ENCODE measurements around the gene KPNA5. TPM values are rescaled to one million over a fixed set of nuclear protein-coding genes. Genes with fewer than 3 reads are reported as not detected.
"Not testable (repeated sequence)": the region's sequence is repeated elsewhere in the genome, so short reads cannot be mapped to it uniquely, and the experiment has no call there.

Gene KPNA5
- polyA plus RNA-seq, 10 donors, result 8.3 to 15.2 (median 12.1) TPM

DNA sequence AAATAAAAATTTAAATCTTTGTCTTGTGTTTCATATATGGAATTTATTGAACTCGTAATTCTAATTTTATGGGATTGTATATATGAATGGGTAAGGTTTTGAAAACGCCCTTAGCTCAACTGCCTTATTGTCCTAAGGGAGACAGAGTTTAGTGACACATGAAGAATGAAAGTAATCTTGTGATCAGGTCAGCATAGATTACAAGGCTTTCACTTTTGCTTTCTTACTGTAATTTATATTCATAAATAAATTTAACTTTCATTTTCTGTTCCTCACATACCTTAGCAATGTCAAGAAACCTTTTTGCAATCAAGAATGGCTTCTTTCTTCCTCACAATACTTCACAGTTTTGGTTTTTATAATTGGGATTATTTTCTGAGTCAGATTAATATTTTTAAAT, 14.4 kb downstream of the KPNA5 start:
- DNase-seq, result no peak

DNA sequence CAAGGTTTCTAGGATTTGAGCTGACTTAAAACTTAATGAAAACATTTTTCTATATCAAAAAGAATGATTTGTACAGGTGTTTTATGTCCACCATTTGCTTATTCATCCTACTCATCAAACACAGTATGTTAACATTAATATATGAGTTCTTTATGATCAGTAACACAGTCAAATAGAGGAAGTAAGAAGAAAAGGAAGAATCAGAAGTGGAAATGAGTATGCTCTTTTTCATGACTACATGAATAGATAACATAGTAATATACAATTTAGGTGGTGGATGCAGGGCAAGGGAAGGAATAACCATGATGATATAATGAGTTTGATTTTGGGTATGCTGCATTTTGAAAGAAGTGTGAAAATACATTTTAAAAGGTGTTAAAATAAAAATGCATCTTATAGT, 16.5 kb downstream of the KPNA5 start:
- no peak for DNase-seq

- DNase-seq, result not testable (repeated sequence)
Measured at GRCh38 chr6:116703888-116704287, 22.9 kb downstream of the KPNA5 start.

DNA sequence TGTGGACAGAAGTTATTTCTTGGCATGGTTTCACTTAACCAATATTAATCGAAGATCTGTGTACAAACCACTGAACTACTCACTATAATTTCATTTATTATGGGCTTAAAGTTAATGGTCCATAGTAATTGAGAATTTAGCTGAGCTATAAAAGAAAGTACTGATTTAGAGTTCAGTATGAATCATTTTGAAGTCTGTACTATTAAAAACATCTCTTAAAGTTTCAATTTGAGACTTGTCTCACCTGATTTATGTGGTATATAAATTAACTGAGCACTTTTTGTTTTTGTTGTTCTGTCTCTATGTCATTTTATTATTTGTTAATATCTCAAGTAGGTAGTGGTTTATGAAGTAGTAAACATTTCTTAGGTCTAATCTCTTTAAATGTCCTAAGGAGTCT, 24.9 kb downstream of the KPNA5 start:
- no peak for DNase-seq

DNA sequence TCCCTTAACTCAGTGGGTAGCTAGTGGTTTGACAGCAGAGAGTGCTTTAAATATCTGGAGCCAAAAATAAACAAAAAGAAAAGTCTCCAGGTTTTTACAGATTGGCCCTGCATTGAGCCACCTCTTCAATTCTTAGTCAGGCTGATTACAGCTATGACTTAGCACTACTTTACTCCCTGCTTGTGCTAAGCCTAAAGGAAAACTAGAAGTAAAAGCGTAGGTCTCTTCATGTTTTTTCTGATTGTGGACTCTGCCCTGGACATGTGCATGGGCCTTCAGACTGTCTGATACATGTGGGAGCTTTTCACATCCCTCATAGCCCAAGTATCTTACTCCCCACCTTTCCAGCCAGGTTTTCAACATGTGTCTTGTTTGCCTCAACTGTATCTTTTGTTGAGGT, 33.3 kb downstream of the KPNA5 start:
- DNase-seq, result no peak

DNA sequence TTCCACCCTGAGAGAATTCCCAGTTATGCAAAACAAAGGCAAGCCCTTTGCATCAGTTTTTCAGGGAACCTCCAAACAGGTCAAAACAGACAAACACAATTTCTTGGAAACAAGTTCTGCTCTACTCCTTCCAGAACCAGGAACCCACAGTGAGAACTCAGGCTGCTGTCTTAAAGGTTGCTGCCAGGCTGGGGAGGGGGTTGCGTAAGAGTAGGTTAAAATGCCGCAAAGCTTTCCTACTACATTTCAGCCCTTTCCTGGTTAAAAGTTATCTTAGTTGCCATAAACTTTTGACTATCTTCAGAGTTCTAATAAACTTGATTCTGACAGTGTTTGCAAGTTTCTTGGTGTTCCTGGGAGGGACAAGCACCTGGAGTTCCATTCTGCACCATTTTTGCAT, 33.8 kb downstream of the KPNA5 start:
- DNase-seq, result no peak

GRCh38 chr6:116726947-116727346, 45.9 kb downstream of the KPNA5 start:
- no peak for DNase-seq

DNA sequence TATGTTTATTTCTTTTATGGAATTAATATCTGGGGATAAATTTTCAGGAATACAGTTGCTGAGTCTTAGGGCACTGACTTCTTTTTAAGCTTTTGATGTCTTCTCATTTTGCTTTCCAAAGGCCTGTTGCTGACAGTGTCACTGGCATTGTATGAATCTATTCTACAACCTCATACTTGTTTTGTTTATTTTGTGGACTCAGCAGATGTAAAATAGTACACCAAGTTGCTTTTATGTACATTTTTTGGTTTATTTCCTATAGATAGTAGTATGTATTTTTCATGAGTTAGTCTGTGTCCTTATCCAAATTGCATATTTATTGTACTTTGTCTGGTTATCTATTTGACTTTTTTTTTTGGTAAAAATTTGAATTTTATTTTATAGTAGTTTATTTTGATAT, 49.5 kb downstream of the KPNA5 start:
- DNase-seq, result no peak

GRCh38 chr6:116737004-116737403, 56.0 kb downstream of the KPNA5 start:
- DNase-seq, result no peak

GRCh38 chr6:116740486-116740885, 59.5 kb downstream of the KPNA5 start:
- DNase-seq, result not testable (repeated sequence)

- DNase-seq, result no peak
Measured at GRCh38 chr6:116741571-116741970, 60.6 kb downstream of the KPNA5 start.

- DNase-seq, result no peak
Measured at GRCh38 chr6:116745176-116745575, 64.2 kb downstream of the KPNA5 start.

DNA sequence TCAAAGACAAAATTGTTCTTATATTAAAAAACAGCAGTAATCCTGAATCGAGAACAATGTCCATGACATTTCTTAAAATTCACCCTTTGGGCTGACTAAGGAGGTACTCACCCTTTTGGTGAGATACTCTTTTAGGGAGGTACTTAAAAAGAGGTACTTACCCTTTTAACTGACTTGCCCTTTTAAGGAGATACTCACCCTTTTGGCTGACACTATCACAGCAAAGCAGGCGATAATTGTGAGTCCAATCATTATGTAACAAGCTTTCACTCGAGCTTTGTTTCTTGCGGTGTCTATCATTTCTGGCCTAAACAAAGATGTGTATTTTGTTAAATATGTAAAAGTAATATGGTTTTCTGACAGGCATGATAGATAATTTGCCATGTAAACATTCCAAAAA, 80.8 kb downstream of the KPNA5 start:
- no peak for DNase-seq

- no peak for DNase-seq
Measured at GRCh38 chr6:116762235-116762634, 81.2 kb downstream of the KPNA5 start.

GRCh38 chr6:116763048-116763447, 82.0 kb downstream of the KPNA5 start:
- DNase-seq, result no peak

GRCh38 chr6:116763906-116764628, 83.1 kb downstream of the KPNA5 start:
- peak in 1 of 3 donors; percentile 15 for DNase-seq

DNA sequence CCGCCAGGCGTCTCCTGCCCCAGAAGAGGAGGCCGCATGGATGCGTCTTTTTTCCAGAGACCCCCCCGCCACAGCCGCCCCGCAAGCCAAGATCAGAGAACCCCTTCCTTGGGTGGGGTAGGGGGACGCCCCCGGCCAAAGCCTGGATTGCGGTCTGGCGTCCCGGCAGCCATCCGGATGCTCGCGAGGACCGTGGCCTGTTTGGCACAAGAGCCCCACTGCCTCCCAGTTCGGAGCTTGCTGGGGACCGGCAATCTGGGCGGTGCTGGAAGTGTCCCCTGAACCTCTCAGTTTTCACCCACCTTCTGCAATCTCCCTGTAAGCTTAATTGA, 83.6 kb downstream of the KPNA5 start:
- DNase-seq, result peak in 1 of 3 donors; percentile 56

DNA sequence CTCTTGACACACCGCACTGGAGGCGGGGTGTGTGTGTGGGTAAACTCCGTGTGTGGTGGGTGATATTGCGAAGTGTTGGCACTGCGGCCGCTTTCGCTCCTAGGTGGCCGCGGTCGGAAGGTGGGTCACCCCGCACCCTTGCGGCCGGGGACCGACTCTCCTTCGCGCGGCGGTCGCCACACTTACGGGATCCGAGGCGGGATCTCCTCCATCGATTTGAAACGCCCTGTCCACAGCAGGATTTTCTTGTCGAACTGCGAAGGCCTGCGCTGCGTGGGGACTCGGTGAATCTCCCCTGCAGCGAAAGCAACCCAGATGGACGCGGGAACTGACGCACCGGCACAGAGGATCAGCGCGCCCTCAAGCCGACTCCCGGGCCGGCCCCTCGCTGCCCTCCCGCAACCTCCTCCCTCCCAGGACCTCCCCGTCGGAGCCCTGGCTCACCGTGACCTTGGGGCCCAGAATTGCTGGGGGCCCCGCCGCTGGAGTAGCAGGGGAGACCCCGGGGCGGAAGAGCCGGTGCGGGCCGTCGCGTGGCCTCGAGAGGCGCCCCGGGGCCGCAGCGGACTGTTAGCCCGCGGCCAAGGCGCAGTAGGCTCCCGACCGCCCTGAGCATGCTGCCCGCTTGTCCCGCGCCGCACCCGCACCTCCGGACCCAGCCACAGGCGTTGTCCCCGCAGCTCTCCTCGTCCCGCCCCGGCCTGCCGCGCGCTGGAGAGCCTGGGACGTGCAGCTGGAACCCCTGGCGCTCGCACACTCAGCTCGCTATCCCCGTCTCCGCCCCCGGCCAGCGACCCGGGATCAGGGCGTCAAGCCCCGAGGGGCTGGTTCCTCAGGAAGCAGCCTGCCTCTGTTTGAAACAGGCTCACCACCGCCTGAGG, 84.2 kb downstream of the KPNA5 start, which contains the start of gene FAM162B:
TSS of gene FAM162B (minus strand) at position 759 of the 881 bp plus-strand sequence. CDS start at position 616, 143 bp downstream.
- DNase-seq, result peak; percentile 17 to 84 (median 57)

GRCh38 chr6:116766506-116767176, 85.6 kb downstream of the KPNA5 start:
- DNase-seq, result peak in 1 of 3 donors; percentile 7

DNA sequence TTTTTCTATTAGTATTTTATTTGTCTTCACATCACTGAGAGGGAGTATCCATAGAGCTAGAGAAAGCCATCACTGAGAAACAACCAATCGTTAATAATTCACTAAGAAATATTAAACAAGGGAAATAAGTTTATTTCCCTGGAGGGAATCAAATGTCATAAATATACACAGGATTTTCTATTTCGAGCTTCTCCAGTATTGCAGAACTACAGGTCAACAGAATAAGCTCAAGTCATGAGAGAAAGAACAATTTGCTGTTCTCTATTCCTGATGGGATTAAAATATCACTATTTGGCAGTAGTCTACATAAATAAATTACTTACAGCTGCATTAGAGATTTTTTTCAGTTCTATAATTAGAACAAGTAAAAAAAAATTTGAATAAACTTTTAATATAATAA, 86.7 kb downstream of the KPNA5 start:
- peak in 2 of 3 donors; percentile 37 to 69 for DNase-seq

- no peak for DNase-seq
Measured at GRCh38 chr6:116772450-116772849, 91.4 kb downstream of the KPNA5 start.

DNA sequence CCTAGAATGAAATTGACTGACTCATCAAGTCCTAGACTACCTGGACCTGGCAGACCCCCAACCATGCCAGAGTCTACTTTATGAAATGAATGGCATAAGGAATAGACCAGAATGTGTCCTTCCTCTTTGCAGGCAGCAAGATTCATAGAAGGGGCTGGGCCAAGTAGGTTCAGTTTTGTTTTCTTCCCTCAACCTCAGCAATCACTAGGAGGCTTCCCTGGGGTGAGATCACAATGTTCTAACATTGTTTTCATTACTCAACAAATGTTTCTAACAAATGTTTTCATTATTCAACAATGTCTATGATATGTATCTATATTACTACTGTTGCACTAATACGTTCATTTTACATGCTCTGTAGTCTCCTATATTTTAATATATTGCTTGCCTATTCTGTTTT, 92.9 kb downstream of the KPNA5 start:
- DNase-seq, result no peak

All from muscle of back (tissue), 11 donors.